Naive thymus-derived CD4-positive, alpha-beta T cell (primary cell): ENCODE measurements around the gene KIF26A. TPM values are rescaled to one million over a fixed set of nuclear protein-coding genes. Genes with fewer than 3 reads are reported as not detected.

Experiments used
- ATAC-seq: fragments of 150-1000 bp; cut with Tn5 transposase; 2 replicates; pipeline ENCODE4 v1.10.0; 2021; ENCODE audit warnings: mild to moderate bottlenecking, moderate library complexity
- CTCF ChIA-PET: fragments of 350-600 bp; sonication (Branson Sonifier 250); formaldehyde crosslinking; loops from one replicate; lab custom pipeline; 2021; ENCODE audit warnings: antibody characterized with exemption; lab: Charles Lee
- POLR2A ChIA-PET: fragments of 350-600 bp; sonication (Branson Sonifier 250); formaldehyde crosslinking; loops from one replicate; lab custom pipeline; 2021; ENCODE audit warnings: antibody characterized with exemption, inconsistent platforms; lab: Charles Lee
- DNase-seq, 9 donors: peaks; one replicate each; pipeline versions ENCODE4 v3.0.0 to v3.0.0-alpha.2; 2020 to 2022; ENCODE audit warnings: mixed read lengths in 1 of 9
- H3K27ac ChIP-seq: one replicate; pipeline ENCODE4 v1.7.0; 2013; ENCODE audit warnings: mild to moderate bottlenecking, low read depth, low read length, moderate library complexity
- H3K27me3 ChIP-seq, 2 donors: one replicate each; pipeline ENCODE4 v1.7.0; 2013; ENCODE audit warnings: low read length in 2 of 2, mild to moderate bottlenecking in 2 of 2, moderate library complexity in 2 of 2; ENCODE audit not compliant: control insufficient read depth in 2 of 2, insufficient read depth in 2 of 2
- H3K36me3 ChIP-seq, 3 experiments: 1 replicate in 2 of 3; 2 replicates in 1 of 3; pipeline ENCODE4 v1.7.0; 2013; ENCODE audit warnings: low read length in 3 of 3, mild to moderate bottlenecking in 3 of 3, moderate library complexity in 1 of 3; ENCODE audit not compliant: insufficient read depth in 3 of 3, control insufficient read depth in 2 of 3
- H3K4me1 ChIP-seq, 2 donors: one replicate each; pipeline ENCODE4 v1.7.0; 2013; ENCODE audit warnings: low read length in 2 of 2, mild to moderate bottlenecking in 2 of 2, moderate library complexity in 1 of 2; ENCODE audit not compliant: control insufficient read depth in 2 of 2, insufficient read depth in 2 of 2
- H3K4me3 ChIP-seq: 2 replicates; pipeline ENCODE4 v1.7.0; 2013; ENCODE audit warnings: mild to moderate bottlenecking, low read length
- H3K9me3 ChIP-seq, 3 experiments: 1 replicate in 2 of 3; 2 replicates in 1 of 3; pipeline ENCODE4 v1.7.0; 2013; ENCODE audit warnings: low read length in 3 of 3; ENCODE audit not compliant: control insufficient read depth in 2 of 3
- H3K27ac Mint-ChIP-seq, 9 donors: one replicate each; pipeline ENCODE4 v1.8.0; 2020 to 2022; ENCODE audit warnings: mixed read lengths in 9 of 9, mild to moderate bottlenecking in 8 of 9, moderate library complexity in 5 of 9, inconsistent platforms in 2 of 9
- H3K27me3 Mint-ChIP-seq, 5 donors: one replicate each; pipeline ENCODE4 v1.8.0; 2021 to 2022; ENCODE audit warnings: mixed read lengths in 5 of 5, mild to moderate bottlenecking in 1 of 5
- H3K36me3 Mint-ChIP-seq, 5 donors: one replicate each; pipeline ENCODE4 v1.8.0; 2020 to 2022; ENCODE audit warnings: mixed read lengths in 5 of 5, mild to moderate bottlenecking in 3 of 5, inconsistent platforms in 1 of 5
- H3K4me1 Mint-ChIP-seq, 7 donors: one replicate each; pipeline ENCODE4 v1.8.0; 2020 to 2022; ENCODE audit warnings: mixed read lengths in 7 of 7, mild to moderate bottlenecking in 3 of 7, inconsistent platforms in 1 of 7
- H3K4me3 Mint-ChIP-seq, 10 donors: one replicate each; pipeline ENCODE4 v1.8.0; 2020 to 2022; ENCODE audit warnings: mild to moderate bottlenecking in 10 of 10, mixed read lengths in 10 of 10, moderate library complexity in 6 of 10, inconsistent platforms in 2 of 10
- H3K9me3 Mint-ChIP-seq, 11 donors: one replicate each; pipeline ENCODE4 v1.8.0; 2020 to 2022; ENCODE audit warnings: mixed read lengths in 11 of 11, mild to moderate bottlenecking in 4 of 11, inconsistent platforms in 1 of 11, moderate library complexity in 1 of 11
- intact Hi-C, 2 donors: fragments of 100-400 bp; cut with micrococcal nuclease; formaldehyde crosslinking; loops; one replicate each; pipeline ENCODE4 v1.15.1; 2023
- polyA plus RNA-seq, 2 donors: library from polyadenylated mRNA; unstranded; fragments of 300-500 nt; fragmentation: Illumina TruSeq; gene quantifications; one replicate each; pipeline ENCODE4 v1.2.3, GENCODE V29; 2021
- total RNA-seq, 6 experiments: library from RNA in 5 of 6; stranded (reverse) in 5 of 6; gene quantifications; 1 replicate in 5 of 6; 2 replicates in 1 of 6; pipeline ENCODE4 v1.2.3 and lab custom pipeline; 2021 to 2026

Gene KIF26A
- total and polyA plus RNA-seq, 7 experiments from 2014 or later: 0.13 to 0.53 (median 0.17) TPM; not detected in 4

DNA sequence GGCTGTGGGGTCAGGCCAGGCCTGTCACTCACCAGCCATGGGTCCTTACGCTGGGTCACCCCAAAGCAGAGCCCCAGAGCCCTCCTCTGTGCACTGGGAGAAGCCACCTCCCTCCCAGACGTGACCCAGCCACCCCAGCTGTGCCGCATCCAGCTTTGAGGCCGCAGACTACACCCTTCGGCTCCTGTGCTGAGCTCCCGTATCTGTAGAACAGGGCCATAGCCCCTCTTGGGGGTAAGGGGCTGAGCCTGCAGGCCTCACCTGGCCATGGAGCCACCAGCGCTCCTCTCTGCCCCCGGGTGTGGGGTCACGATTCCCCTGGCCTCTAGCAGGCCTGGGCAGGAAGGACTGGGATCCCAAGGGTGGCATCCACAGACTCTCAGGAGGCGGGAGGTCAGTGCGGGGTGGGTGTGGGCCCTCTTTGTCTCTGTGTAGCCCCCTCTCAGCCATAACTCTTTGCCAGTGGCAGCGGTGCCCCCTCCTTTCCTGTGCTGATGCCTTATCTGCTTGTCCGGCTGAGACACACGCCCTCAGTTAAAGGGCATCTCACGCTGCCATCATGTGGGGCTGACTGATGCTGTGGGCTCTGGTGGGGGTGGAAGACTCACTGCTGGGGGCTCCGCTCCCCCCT lies 36.6 kb upstream of the KIF26A start:
- no peak for ATAC-seq
- Histone ChIP-seq H3K27me3 (no peaks in the 10 kb centered on the region), H3K27ac (no peak overlapping the region), H3K4me1 (no peaks in the 10 kb centered on the region), H3K9me3 (no peaks in the 10 kb centered on the region), H3K4me3 (no peak overlapping the region), H3K36me3 (no peaks in the 10 kb centered on the region)
- intact Hi-C loops: no loop called here
- no peaks in the 10 kb centered on the region for H3K9me3 Mint-ChIP-seq
- POLR2A ChIA-PET: no interaction called here
- no peaks in the 10 kb centered on the region for H3K27me3 Mint-ChIP-seq
- no peaks in the 10 kb centered on the region for H3K4me1 Mint-ChIP-seq
- no peaks in the 10 kb centered on the region for H3K36me3 Mint-ChIP-seq
- no peak overlapping the region for H3K27ac Mint-ChIP-seq
- DNase-seq: peak in 1 of 9 donors; percentile 5
- no peak overlapping the region for H3K4me3 Mint-ChIP-seq
- CTCF ChIA-PET: interaction anchor here (0.6 kb wide), 1 partner anchor 14 kb away, joined by 5 read pairs; no protein-coding TSS in a partner anchor

GRCh38 chr14:104102282-104102914 lies 36.0 kb upstream of the KIF26A start:
- Histone ChIP-seq H3K27me3 (no peaks in the 10 kb centered on the region), H3K9me3 (no peaks in the 10 kb centered on the region), H3K36me3 (no peaks in the 10 kb centered on the region), H3K27ac (no peak overlapping the region), H3K4me1 (no peaks in the 10 kb centered on the region), H3K4me3 (no peak overlapping the region)
- Mint-ChIP-seq H3K9me3 (no peaks in the 10 kb centered on the region), H3K4me1 (no peaks in the 10 kb centered on the region), H3K27me3 (no peaks in the 10 kb centered on the region), H3K4me3 (no peak overlapping the region), H3K36me3 (no peaks in the 10 kb centered on the region), H3K27ac (no peak overlapping the region)
- ChIA-PET POLR2A (no interaction called here), CTCF (interaction anchor here (0.6 kb wide), 1 partner anchor 14 kb away, joined by 5 read pairs; no protein-coding TSS in a partner anchor)
- ATAC-seq (no peak), DNase-seq (no peak)
- intact Hi-C loops: no loop called here

GRCh38 chr14:104103061-104103445 lies 35.3 kb upstream of the KIF26A start:
- no peak for DNase-seq
- POLR2A ChIA-PET: no interaction called here
- Histone ChIP-seq H3K4me3 (no peak overlapping the region), H3K27me3 (no peaks in the 10 kb centered on the region), H3K4me1 (no peaks in the 10 kb centered on the region), H3K9me3 (no peaks in the 10 kb centered on the region), H3K27ac (no peak overlapping the region), H3K36me3 (no peaks in the 10 kb centered on the region)
- CTCF ChIA-PET: no interaction called here
- Mint-ChIP-seq H3K9me3 (no peaks in the 10 kb centered on the region), H3K27me3 (no peaks in the 10 kb centered on the region), H3K4me3 (no peak overlapping the region), H3K4me1 (no peaks in the 10 kb centered on the region), H3K27ac (no peak overlapping the region), H3K36me3 (no peaks in the 10 kb centered on the region)
- ATAC-seq: no peak
- intact Hi-C loops: no loop called here

DNA sequence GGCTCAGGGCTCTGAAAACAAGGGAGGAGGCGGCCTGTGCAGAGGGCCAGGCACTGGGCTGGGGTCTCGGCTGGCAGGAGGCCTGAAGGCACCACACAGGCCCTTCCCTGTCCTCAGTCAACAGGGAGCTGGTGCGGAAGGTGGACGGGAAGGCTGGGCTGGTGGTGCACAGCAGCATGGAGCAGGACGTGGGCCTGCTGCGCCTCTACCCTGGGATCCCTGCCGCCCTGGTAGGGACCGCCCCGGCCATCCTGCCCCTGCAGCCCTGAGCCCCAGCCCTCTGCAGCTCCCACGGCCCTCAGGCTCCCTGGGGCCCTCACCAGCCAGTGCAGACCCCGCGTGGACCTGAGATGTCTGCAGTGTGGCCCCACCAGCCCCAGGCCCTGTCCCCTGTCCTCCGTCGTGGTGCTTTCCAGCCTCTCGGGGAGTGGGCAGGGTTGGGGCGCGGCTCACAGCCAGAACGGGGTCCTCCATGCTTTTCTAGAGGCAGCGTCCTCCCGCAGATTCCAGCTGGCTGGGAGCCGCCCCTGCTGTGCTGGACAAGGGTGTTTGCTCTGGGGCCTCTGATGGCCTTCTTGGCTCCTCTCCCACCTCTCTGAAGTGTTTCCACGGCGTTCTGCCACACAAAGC lies 34.8 kb upstream of the KIF26A start:
- ChIA-PET CTCF (no interaction called here), POLR2A (no interaction called here)
- no peaks in the 10 kb centered on the region for H3K9me3 ChIP-seq
- no peaks in the 10 kb centered on the region for H3K27me3 Mint-ChIP-seq
- no peak overlapping the region for H3K4me3 Mint-ChIP-seq
- H3K36me3 ChIP-seq: no peaks in the 10 kb centered on the region
- intact Hi-C loops: no loop called here
- no peak overlapping the region for H3K27ac ChIP-seq
- H3K27me3 ChIP-seq: no peaks in the 10 kb centered on the region
- H3K36me3 Mint-ChIP-seq: no peaks in the 10 kb centered on the region
- ATAC-seq: no peak
- no peaks in the 10 kb centered on the region for H3K4me1 ChIP-seq
- no peak overlapping the region for H3K4me3 ChIP-seq
- no peak for DNase-seq
- no peaks in the 10 kb centered on the region for H3K9me3 Mint-ChIP-seq
- H3K27ac Mint-ChIP-seq: no peak overlapping the region
- H3K4me1 Mint-ChIP-seq: no peaks in the 10 kb centered on the region

DNA sequence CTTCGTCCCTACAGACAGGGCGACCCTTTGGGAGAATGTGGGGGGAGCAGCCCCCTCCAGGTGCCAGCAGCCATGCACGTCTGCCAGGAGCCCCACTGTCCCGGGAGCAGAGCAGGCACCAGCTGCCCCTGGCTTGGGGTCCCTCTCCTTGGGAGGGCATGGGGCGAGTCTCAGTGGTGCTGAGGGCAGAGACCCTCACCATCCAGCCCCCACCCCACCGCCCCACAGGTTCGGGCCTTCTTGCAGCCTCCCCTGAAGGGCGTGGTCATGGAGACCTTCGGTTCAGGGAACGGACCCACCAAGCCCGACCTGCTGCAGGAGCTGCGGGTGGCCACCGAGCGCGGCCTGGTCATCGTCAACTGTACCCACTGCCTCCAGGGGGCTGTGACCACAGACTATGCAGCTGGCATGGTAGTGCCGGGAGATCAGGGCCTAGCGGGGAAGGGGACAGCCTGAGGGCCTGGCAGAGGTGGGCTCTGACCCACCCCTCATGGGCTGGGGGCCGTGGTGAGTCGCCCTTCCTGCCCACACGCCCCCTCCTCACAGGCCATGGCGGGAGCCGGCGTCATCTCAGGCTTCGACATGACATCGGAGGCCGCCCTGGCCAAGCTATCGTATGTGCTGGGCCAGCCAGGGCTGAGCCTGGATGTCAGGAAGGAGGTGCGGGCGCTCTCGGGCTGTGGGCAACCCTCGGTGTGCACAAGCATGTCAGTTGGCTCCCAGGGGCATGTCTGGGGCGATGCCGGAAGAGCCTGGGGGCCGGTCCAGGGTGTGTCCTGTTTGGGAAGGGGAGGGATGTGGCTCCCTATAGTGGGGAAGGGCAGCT lies 34.1 kb upstream of the KIF26A start:
- no peaks in the 10 kb centered on the region for H3K36me3 Mint-ChIP-seq
- H3K4me3 ChIP-seq: no peak overlapping the region

DNA sequence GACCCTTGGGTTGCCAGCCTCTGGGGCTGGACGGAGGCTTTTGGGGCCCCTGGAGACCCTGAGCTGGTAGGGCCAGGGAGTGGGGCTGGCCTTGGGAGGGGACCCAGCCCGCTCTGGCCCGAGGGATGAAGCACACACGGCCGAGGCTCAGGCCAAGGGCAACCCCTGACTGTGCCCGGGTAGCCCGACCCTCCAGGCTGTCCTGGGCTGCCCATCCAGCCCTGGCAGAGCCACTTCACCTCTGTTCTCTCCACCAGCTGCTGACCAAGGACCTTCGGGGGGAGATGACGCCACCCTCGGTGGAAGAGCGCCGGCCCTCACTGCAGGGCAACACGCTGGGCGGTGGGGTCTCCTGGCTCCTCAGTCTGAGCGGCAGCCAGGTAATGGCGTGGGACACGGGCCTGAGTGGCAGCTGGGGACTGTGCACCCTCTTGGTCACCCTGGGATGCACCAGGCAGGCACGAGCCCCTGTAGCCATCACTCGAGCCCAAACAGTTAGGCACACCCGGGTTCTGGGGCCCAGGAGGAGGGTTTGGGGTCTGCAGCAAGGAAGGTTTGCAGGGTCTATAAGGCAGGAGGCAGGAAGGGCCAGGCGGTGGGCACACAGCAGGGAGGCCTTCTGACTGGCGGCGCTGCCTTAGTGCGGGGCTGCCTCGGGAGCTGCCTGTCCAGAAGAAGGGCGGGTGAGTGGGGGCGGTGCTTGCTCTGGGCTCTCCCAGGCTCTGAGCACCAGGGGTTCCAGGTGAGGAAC lies 33.1 kb upstream of the KIF26A start:
- H3K4me1 ChIP-seq: no peaks in the 10 kb centered on the region
- intact Hi-C loops: no loop called here
- H3K36me3 ChIP-seq: no peaks in the 10 kb centered on the region
- no peak for DNase-seq
- H3K4me3 Mint-ChIP-seq: no peak overlapping the region
- H3K36me3 Mint-ChIP-seq: no peaks in the 10 kb centered on the region
- no peaks in the 10 kb centered on the region for H3K9me3 ChIP-seq
- ATAC-seq: no peak
- H3K9me3 Mint-ChIP-seq: no peaks in the 10 kb centered on the region
- no peak overlapping the region for H3K4me3 ChIP-seq
- no peaks in the 10 kb centered on the region for H3K27me3 ChIP-seq
- CTCF ChIA-PET: no interaction called here
- peak overlapping the region in 1 of 9 donors; percentile 62 for H3K27ac Mint-ChIP-seq
- H3K4me1 Mint-ChIP-seq: no peaks in the 10 kb centered on the region
- H3K27me3 Mint-ChIP-seq: no peaks in the 10 kb centered on the region
- POLR2A ChIA-PET: no interaction called here
- no peak overlapping the region for H3K27ac ChIP-seq

More for the DNA sequence above, 34.1 kb upstream of the KIF26A start:
- no peaks in the 10 kb centered on the region for H3K4me1 ChIP-seq
- DNase-seq (no peak), ATAC-seq (no peak)
- no peaks in the 10 kb centered on the region for H3K9me3 ChIP-seq
- intact Hi-C loops: no loop called here
- Mint-ChIP-seq H3K9me3 (no peaks in the 10 kb centered on the region), H3K4me3 (no peak overlapping the region), H3K4me1 (no peaks in the 10 kb centered on the region), H3K27me3 (no peaks in the 10 kb centered on the region), H3K27ac (no peak overlapping the region)
- CTCF ChIA-PET: no interaction called here
- no peak overlapping the region for H3K27ac ChIP-seq
- H3K36me3 ChIP-seq: no peaks in the 10 kb centered on the region
- POLR2A ChIA-PET: no interaction called here
- H3K27me3 ChIP-seq: no peaks in the 10 kb centered on the region
